Measurements from ENCODE around the gene GNG2. TPM values are rescaled to one million over a fixed set of nuclear protein-coding genes. Genes with fewer than 3 reads are reported as not detected.

GNG2 gene
- total RNA-seq, 4 donors from 2014 or later = 3.6 to 8.1 (median 7.2) TPM

DNA sequence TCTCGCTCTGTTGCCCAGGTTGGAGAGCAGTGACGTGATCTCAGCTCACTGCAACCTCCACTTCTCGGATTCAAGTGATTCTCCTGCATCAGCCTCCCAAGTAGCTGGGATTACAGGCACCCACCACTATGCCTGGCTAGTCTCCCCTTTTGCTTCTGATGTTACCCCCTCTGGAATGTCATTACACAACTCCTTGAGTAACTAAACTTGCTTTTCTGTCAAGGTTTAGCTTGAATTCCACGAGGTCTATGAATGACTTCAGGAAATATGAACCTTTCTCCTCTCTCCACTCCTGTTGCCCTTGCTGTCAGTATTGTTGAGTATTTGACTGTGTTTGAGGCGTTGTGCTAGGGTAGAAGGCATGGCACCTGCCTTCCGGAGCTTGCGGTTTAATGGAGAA is 112.2 kb downstream of the GNG2 start:
- H3K4me3 ChIP-seq = no peak overlapping the region
- WGBS = 94% methylated on average over 7 of the region's 7 CpGs
- H3K9me3 ChIP-seq = no peaks in the 10 kb centered on the region
- TF ChIP-seq, protein P1, sequence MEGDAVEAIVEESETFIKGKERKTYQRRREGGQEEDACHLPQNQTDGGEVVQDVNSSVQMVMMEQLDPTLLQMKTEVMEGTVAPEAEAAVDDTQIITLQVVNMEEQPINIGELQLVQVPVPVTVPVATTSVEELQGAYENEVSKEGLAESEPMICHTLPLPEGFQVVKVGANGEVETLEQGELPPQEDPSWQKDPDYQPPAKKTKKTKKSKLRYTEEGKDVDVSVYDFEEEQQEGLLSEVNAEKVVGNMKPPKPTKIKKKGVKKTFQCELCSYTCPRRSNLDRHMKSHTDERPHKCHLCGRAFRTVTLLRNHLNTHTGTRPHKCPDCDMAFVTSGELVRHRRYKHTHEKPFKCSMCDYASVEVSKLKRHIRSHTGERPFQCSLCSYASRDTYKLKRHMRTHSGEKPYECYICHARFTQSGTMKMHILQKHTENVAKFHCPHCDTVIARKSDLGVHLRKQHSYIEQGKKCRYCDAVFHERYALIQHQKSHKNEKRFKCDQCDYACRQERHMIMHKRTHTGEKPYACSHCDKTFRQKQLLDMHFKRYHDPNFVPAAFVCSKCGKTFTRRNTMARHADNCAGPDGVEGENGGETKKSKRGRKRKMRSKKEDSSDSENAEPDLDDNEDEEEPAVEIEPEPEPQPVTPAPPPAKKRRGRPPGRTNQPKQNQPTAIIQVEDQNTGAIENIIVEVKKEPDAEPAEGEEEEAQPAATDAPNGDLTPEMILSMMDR (IDR thresholded peaks at IDR 0.05) = no peak
- TF ChIP-seq EP300 (IDR thresholded peaks at IDR 0.05) = no peak
- no peak for TF ChIP-seq POLR2AphosphoS5 (IDR thresholded peaks at IDR 0.05)
- TF ChIP-seq POLR2A (IDR thresholded peaks at IDR 0.05) = no peak
- DNase-seq (ENCODE audit: low spot score in 2 of 2) = no peak
- H3K27ac ChIP-seq = no peak overlapping the region
- no peaks in the 10 kb centered on the region for H3K4me1 ChIP-seq
- no peaks in the 10 kb centered on the region for H3K27me3 ChIP-seq
- H3K36me3 ChIP-seq = no peaks in the 10 kb centered on the region

GRCh38 chr14:51977075-51977474 is 116.7 kb downstream of the GNG2 start:
- Histone ChIP-seq H3K36me3 (no peaks in the 10 kb centered on the region), H3K4me3 (no peak overlapping the region), H3K27me3 (no peaks in the 10 kb centered on the region), H3K9me3 (no peaks in the 10 kb centered on the region), H3K27ac (no peak overlapping the region), H3K4me1 (peaks cover 7% of the 10 kb centered on the region)
- TF ChIP-seq EP300 (IDR thresholded peaks at IDR 0.05) (no peak), POLR2AphosphoS5 (IDR thresholded peaks at IDR 0.05) (no peak), POLR2A (IDR thresholded peaks at IDR 0.05) (no peak)
- TF ChIP-seq, protein P1 (IDR thresholded peaks at IDR 0.05) = no peak
- DNase-seq (ENCODE audit: low spot score in 2 of 2) = no peak
- 75% methylated on average over 5 of the region's 5 CpGs for WGBS

- no peaks in the 10 kb centered on the region for H3K27me3 ChIP-seq
- no peaks in the 10 kb centered on the region for H3K36me3 ChIP-seq
- DNase-seq (ENCODE audit: low spot score in 2 of 2) = no peak
- no peak overlapping the region for H3K4me3 ChIP-seq
- TF ChIP-seq POLR2A (IDR thresholded peaks at IDR 0.05) (no peak), POLR2AphosphoS5 (IDR thresholded peaks at IDR 0.05) (no peak), EP300 (IDR thresholded peaks at IDR 0.05) (no peak)
- TF ChIP-seq, protein P1 (IDR thresholded peaks at IDR 0.05) = no peak
- no peak overlapping the region for H3K27ac ChIP-seq
- WGBS = 24% methylated on average over 2 of the region's 2 CpGs
- peaks cover 7% of the 10 kb centered on the region for H3K4me1 ChIP-seq
- H3K9me3 ChIP-seq = no peaks in the 10 kb centered on the region
Measured at GRCh38 chr14:51978681-51979085, 118.3 kb downstream of the GNG2 start.

DNA sequence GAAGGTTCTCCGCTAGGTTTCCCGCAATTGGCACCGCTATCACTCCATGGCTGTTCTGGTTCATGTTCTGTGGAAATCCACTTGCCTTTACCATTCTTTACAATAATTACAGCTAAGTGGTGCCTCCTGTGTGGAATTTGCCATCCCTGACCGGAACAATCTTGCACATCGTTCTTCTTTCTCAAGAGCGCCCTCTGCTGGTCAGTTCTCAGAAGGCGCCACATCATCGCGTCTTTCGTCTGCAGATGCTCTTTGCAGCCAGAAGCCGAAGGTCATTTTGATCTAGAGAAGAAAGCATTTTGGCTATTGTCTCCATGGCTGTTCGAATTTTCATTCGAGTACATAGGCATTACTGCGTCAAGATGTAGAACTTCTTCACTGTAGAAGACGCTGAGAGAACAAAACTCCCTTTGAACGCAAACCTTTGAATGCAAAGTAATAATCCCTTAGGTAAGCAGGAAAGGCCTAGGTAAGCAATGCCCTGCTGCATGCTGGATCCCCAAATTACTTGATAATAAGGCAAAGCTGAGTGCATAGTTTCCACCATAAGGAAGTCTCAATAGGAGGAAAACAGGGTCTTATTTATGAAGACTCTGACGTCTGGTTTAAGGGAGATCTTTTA is 118.8 kb downstream of the GNG2 start:
- Histone ChIP-seq H3K36me3 (no peaks in the 10 kb centered on the region), H3K9me3 (no peaks in the 10 kb centered on the region), H3K4me1 (peaks cover 7% of the 10 kb centered on the region), H3K27ac (no peak overlapping the region), H3K27me3 (no peaks in the 10 kb centered on the region), H3K4me3 (no peak overlapping the region)
- TF ChIP-seq, protein P1 (IDR thresholded peaks at IDR 0.05) = peak; percentile 75 to 89
- TF ChIP-seq POLR2AphosphoS5 (IDR thresholded peaks at IDR 0.05) = no peak
- WGBS = 24% methylated on average over 17 of the region's 17 CpGs
- peak; percentile 91 to 92 for DNase-seq (ENCODE audit: low spot score in 2 of 2)

- 85% methylated on average over 4 of the region's 4 CpGs for WGBS
- Histone ChIP-seq H3K36me3 (no peaks in the 10 kb centered on the region), H3K4me3 (no peak overlapping the region), H3K27me3 (no peaks in the 10 kb centered on the region), H3K27ac (no peak overlapping the region), H3K9me3 (no peaks in the 10 kb centered on the region), H3K4me1 (peaks cover 7% of the 10 kb centered on the region)
- no peak for DNase-seq (ENCODE audit: low spot score in 2 of 2)
- no peak for TF ChIP-seq EP300 (IDR thresholded peaks at IDR 0.05)
- TF ChIP-seq, protein P1 (IDR thresholded peaks at IDR 0.05) = no peak
- no peak for TF ChIP-seq POLR2AphosphoS5 (IDR thresholded peaks at IDR 0.05)
- TF ChIP-seq POLR2A (IDR thresholded peaks at IDR 0.05) = no peak
Measured at GRCh38 chr14:51981218-51981854, 120.9 kb downstream of the GNG2 start.

Data from suprapubic skin (tissue), 4 donors.